Activated gamma-delta T cell treated with anti-CD3 and anti-CD28 coated beads, Interleukin-2, amount 50 U/mL, for 16 hours (primary cell): ENCODE data around the gene PZP.
"Not testable (repeated sequence)": the region's sequence is repeated elsewhere in the genome, so short reads cannot be mapped to it uniquely, and the experiment has no call there.

Source experiments
- DNase-seq: peaks from one replicate; pipeline ENCODE4 v3.0.0-alpha.2; 2020; ENCODE audit warnings: low read depth

The PZP gene

GRCh38 chr12:9180810-9181209 lies 27.4 kb downstream of the PZP start:
- no peak for DNase-seq

GRCh38 chr12:9179781-9180180 lies 28.4 kb downstream of the PZP start:
- DNase-seq, result no peak

- no peak for DNase-seq
These were observed 38.1 kb downstream of the PZP start for GRCh38 chr12:9169979-9170634.

GRCh38 chr12:9167345-9167744 lies 40.9 kb downstream of the PZP start:
- DNase-seq, result not testable (repeated sequence)

- DNase-seq, result no peak
These were observed 44.8 kb downstream of the PZP start for GRCh38 chr12:9163392-9163791.

GRCh38 chr12:9156119-9156518 lies 52.1 kb downstream of the PZP start:
- DNase-seq, result no peak

- no peak for DNase-seq
These were observed 58.8 kb downstream of the PZP start for GRCh38 chr12:9149372-9149771.

- DNase-seq, result no peak
These were observed 59.3 kb downstream of the PZP start for GRCh38 chr12:9148926-9149325.

GRCh38 chr12:9147461-9147860 lies 60.7 kb downstream of the PZP start:
- no peak for DNase-seq

- no peak for DNase-seq
These were observed 63.5 kb downstream of the PZP start for GRCh38 chr12:9144730-9145106.

- DNase-seq, result no peak
These were observed 64.1 kb downstream of the PZP start for GRCh38 chr12:9143929-9144729.

- DNase-seq, result no peak
These were observed 65.1 kb downstream of the PZP start for GRCh38 chr12:9143137-9143536.

GRCh38 chr12:9139588-9140290 lies 68.5 kb downstream of the PZP start:
- not testable (repeated sequence) for DNase-seq

GRCh38 chr12:9135903-9136310 lies 72.3 kb downstream of the PZP start:
- no peak for DNase-seq

GRCh38 chr12:9134981-9135628 lies 73.1 kb downstream of the PZP start:
- no peak for DNase-seq

- no peak for DNase-seq
These were observed 74.8 kb downstream of the PZP start for GRCh38 chr12:9133216-9133916.

- no peak for DNase-seq
These were observed 76.1 kb downstream of the PZP start for GRCh38 chr12:9132008-9132535.

- no peak for DNase-seq
These were observed 78.0 kb downstream of the PZP start for GRCh38 chr12:9130244-9130643.

GRCh38 chr12:9127936-9128663 lies 80.1 kb downstream of the PZP start:
- no peak for DNase-seq

GRCh38 chr12:9127484-9127883 lies 80.7 kb downstream of the PZP start:
- DNase-seq, result no peak
